GM12891 (cell line): ENCODE measurements around the gene EIF2B4.

Source experiments
- PAX5 ChIP-seq: IDR thresholded peaks from 2 replicates; pipeline ENCODE4 v1.6.1; 2011; ENCODE audit warnings: low read length, moderate library complexity, mild to moderate bottlenecking; ENCODE audit not compliant: insufficient read depth, severe bottlenecking
- POLR2A ChIP-seq: IDR thresholded peaks from 2 replicates; pipeline ENCODE4 v1.6.1; 2011; ENCODE audit warnings: low read depth, low read length, control low read depth
- POLR2AphosphoS5 ChIP-seq: IDR thresholded peaks from 2 replicates; pipeline ENCODE4 v1.6.1; 2011; ENCODE audit warnings: low read depth, low read length, control low read depth
- SPI1 ChIP-seq: IDR thresholded peaks from 2 replicates; pipeline ENCODE4 v1.6.1; 2011; ENCODE audit warnings: low read depth, low read length, control low read depth

- TF ChIP-seq POLR2A (no peak), POLR2AphosphoS5 (no peak), PAX5 (no peak), SPI1 (no peak)
These were observed 11.5 kb upstream of the EIF2B4 start for GRCh38 chr2:27381577-27382181.
